SK-N-MC (cell line): ENCODE results near the gene TGFB1.
"Not testable (repeated sequence)": the region's sequence is repeated elsewhere in the genome, so short reads cannot be mapped to it uniquely, and the experiment has no call there.

Experiments
- EZH2 ChIP-seq: fragments of 200-600 bp; sonication (generic); IDR thresholded peaks from one replicate; pipeline ENCODE4 v1.6.1; 2017; ENCODE audit warnings: antibody characterized with exemption
- FOXP2 ChIP-seq: optimal IDR thresholded peaks from 2 replicates; pipeline ENCODE3; 2011; ENCODE audit warnings: mild to moderate bottlenecking, moderate library complexity; ENCODE audit not compliant: insufficient read depth; ENCODE audit errors: extremely low read length, control extremely low read depth
- POLR2AphosphoS5 ChIP-seq: IDR thresholded peaks from 2 replicates; pipeline ENCODE4 v1.6.1; 2012; ENCODE audit warnings: mild to moderate bottlenecking, low read depth, low read length, borderline replicate concordance

- not testable (repeated sequence) for TF ChIP-seq EZH2, POLR2AphosphoS5, FOXP2
These were observed 27.8 kb upstream of the TGFB1 start for GRCh38 chr19:41381536-41381935.
